ENCODE measurements around the gene MMEL1.

Gene MMEL1

GRCh38 chr1:2558861-2559260, 74.0 kb downstream of the MMEL1 start:
- H3K27ac ChIP-seq = no peak overlapping the region

GRCh38 chr1:2558420-2558819, 74.4 kb downstream of the MMEL1 start:
- TF ChIP-seq CTCF (conservative IDR thresholded peaks at IDR 0.05) (no peak), ZFX (IDR thresholded peaks at IDR 0.05) (no peak)
- no peak overlapping the region for H3K27ac ChIP-seq

More at GRCh38 chr1:2558861-2559260, 74.0 kb downstream of the MMEL1 start:
- no peak for TF ChIP-seq ZFX (IDR thresholded peaks at IDR 0.05)
- TF ChIP-seq CTCF (conservative IDR thresholded peaks at IDR 0.05) = no peak

GRCh38 chr1:2557482-2558400, 75.1 kb downstream of the MMEL1 start:
- no peak for TF ChIP-seq ZFX (IDR thresholded peaks at IDR 0.05)
- TF ChIP-seq CTCF (conservative IDR thresholded peaks at IDR 0.05) = no peak
- H3K27ac ChIP-seq = no peak overlapping the region; the same call in 1 of the 2 replicates

- peak overlapping the region; percentile 53 for H3K27ac ChIP-seq
- TF ChIP-seq CTCF (conservative IDR thresholded peaks at IDR 0.05) = no peak
- TF ChIP-seq ZFX (IDR thresholded peaks at IDR 0.05) = no peak
Measured at GRCh38 chr1:2556678-2557481, 75.9 kb downstream of the MMEL1 start.

GRCh38 chr1:2556277-2556677, 76.5 kb downstream of the MMEL1 start, which contains the start of gene TNFRSF14:
Gene TNFRSF14 (plus strand): TSS chr1:2556371. CDS start chr1:2556665, 294 bp downstream.
- peak within 1 kb of the TSS; percentile 53 for H3K27ac ChIP-seq
- TF ChIP-seq ZFX (IDR thresholded peaks at IDR 0.05) = no peak
- TF ChIP-seq CTCF (conservative IDR thresholded peaks at IDR 0.05) = no peak

- peak overlapping the region; percentile 53 for H3K27ac ChIP-seq
- no peak for TF ChIP-seq ZFX (IDR thresholded peaks at IDR 0.05)
- TF ChIP-seq CTCF (conservative IDR thresholded peaks at IDR 0.05) = no peak
Measured at GRCh38 chr1:2555634-2556276, 77.1 kb downstream of the MMEL1 start.

All from C4-2B (cell line).